GM19455 (cell line): ENCODE data around the gene PIP.
"Not testable (repeated sequence)": the region's sequence is repeated elsewhere in the genome, so short reads cannot be mapped to it uniquely, and the experiment has no call there.

Source experiments
- ATAC-seq: cut with Tn5 transposase; IDR thresholded peaks from one replicate; pipeline ENCODE4 v1.9.1; 2021; ENCODE audit not compliant: unreplicated experiment

PIP gene, protein sequence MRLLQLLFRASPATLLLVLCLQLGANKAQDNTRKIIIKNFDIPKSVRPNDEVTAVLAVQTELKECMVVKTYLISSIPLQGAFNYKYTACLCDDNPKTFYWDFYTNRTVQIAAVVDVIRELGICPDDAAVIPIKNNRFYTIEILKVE

DNA sequence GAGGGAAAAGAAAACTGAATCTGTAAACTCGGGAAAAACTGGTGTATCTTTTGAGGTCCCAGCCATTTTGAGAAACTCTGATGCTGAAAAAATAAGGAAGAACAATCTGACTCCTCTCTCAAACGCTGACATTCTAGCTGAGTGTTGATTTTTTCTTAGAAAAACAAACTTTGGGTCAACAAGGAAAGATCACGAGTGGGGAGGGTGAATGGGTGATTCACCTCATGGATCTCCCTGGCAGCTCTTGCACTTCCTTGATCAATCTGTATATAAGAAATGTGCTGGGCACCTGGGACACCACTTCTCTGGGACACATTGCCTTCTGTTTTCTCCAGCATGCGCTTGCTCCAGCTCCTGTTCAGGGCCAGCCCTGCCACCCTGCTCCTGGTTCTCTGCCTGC is at the start of gene PIP:
PIP (plus strand) TSS at position 297 of the 400 bp plus-strand sequence; CDS start at position 337, 40 bp downstream.
- no peak for ATAC-seq

GRCh38 chr7:143085109-143085508 is 46.8 kb upstream of the PIP start:
- no peak for ATAC-seq

DNA sequence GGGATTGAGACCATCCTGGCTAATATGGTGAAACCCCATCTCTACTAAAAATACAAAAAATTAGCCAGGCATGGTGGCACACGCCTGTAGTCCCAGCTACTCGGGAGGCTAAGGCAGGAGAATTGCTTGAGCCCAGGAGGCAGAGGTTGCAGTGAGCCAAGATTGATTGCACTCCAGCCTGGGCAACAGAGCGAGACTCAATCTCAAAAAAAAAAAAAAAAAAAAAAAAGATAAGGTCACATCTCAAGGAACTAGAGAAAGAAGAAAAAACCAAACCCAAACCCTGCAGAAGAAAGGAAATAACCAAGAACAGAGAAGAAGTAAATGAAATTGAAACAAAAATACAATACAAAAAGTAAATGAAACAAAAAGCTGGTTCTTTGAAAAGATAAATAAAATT is 46.3 kb upstream of the PIP start:
- not testable (repeated sequence) for ATAC-seq

DNA sequence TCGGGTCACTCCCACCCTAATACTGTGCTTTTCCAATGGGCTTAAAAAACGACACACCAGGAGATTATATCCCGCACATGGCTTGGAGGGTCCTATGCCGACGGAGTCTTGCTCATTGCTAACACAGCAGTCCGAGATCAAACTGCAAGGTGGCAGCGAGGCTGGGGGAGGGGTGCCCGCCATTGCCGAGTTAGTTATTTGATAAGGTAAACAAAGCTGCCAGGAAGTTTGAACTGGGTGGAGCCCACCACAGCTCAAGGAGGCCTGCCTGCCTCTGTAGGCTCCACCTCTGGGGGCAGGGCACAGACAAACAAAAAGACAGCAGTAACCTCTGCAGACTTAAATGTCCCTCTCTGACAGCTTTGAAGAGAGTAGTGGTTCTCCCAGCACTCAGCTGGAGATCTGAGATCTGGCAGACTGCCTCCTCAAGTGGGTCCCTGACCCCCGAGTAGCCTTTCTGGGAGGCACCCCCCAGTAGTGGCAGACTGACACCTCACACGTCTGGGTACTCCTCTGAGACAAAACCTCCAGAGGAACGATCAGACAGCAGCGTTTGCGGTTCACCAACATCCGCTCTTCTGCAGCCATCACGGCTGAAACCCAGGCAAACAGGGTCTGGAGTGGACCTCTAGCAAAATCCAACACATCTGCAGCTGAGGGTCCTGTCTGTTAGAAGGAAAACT is 43.2 kb upstream of the PIP start:
- not testable (repeated sequence) for ATAC-seq

- ATAC-seq: no peak
Observed at GRCh38 chr7:143096146-143096545, 35.7 kb upstream of the PIP start.

- ATAC-seq: not testable (repeated sequence)
Observed at GRCh38 chr7:143099579-143099978, 32.3 kb upstream of the PIP start.

DNA sequence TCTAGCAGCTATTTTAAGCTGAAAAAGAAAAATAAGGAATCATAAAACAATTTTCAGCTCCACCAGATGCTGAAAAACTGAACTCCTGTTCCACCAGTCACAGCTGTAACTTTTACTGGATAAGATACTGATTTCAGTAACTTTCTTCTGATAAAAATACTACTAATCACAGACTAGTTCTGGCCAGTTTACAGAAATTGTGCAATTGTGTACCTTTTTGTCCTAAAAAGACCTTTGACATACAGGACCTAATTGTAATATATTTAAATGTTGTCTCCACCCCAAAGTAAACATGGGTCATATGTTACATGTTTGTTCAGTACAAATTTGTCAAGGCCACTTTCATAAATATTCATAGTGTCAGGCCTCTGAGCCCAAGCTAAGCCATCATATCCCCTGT is 27.1 kb upstream of the PIP start:
- no peak for ATAC-seq

DNA sequence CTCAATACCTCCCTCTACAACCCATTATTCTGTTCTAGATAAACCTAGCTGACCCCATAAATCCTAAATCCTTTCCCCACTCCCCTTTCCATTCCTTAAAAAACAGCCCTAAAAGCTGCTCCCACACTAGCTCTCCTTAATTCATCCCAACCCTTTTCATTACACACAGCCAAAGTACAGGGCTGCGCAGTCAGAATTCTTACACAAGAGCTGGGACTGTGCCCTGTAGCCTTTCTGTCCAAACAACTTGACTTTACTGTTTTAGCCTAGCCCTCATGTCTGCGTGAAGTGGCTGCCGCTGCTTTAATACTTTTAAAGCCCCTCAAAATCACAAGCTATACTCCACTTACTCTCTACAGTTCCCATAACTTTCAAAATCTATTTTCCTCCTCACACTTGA is 23.9 kb upstream of the PIP start:
- ATAC-seq: not testable (repeated sequence)

GRCh38 chr7:143117395-143117794 is 14.5 kb upstream of the PIP start:
- ATAC-seq: no peak

DNA sequence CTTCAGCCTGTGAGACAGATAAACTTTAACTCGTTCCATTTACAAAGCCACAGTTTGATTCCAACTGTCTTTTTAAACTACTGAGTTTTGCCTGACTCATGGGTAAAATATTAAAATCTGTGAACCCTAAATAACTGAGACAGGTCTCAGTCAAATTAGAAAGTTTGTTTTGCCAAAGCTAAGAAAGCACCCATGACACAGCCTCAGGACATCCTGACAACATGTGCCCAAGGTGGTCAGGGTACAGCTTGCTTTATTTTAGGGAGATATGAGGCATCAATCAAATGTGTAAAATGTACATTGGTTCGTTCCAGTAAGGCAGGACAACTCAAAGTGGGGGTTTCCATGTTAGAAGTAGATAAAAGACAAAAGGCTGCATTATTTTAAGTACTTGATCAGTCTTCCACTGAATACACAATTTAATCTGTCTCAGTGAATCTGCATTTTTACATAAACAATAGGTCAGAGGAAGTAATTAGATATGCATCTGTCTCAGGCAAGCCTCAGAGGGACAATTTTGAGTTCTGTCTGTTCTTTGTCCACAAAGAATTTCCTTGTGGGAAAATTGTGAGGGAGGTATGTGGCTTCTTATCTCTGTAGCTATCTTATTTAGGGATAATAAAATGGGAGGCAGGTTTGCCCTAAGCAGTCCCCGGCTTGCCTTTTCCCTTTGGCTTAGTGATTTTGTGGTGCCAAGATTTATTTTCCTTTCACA is 11.0 kb upstream of the PIP start:
- no peak for ATAC-seq

GRCh38 chr7:143123326-143123725 is 8.6 kb upstream of the PIP start:
- not testable (repeated sequence) for ATAC-seq

DNA sequence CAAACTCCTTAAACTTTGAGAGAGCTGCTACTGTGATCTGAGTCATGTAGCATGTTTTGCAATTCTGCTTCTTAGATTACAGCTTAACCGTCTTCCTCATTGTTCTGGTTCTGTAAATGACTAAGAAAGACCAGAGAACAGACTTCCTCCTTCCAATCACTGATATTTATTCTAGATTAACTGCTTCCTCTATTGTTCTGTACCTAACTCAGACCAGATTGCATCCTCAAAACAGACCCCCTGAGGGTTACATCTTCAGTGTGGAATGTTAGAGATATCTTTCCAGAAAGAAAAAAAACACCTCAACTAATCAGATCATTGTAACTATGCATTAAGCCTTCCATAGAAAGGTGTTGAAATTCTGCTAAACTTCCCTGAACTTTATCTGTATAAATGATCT is 5.7 kb upstream of the PIP start:
- no peak for ATAC-seq

- ATAC-seq: no peak
Observed at GRCh38 chr7:143129051-143129450, 2.8 kb upstream of the PIP start.

- ATAC-seq: no peak
Observed at GRCh38 chr7:143129477-143129876, 2.4 kb upstream of the PIP start.

DNA sequence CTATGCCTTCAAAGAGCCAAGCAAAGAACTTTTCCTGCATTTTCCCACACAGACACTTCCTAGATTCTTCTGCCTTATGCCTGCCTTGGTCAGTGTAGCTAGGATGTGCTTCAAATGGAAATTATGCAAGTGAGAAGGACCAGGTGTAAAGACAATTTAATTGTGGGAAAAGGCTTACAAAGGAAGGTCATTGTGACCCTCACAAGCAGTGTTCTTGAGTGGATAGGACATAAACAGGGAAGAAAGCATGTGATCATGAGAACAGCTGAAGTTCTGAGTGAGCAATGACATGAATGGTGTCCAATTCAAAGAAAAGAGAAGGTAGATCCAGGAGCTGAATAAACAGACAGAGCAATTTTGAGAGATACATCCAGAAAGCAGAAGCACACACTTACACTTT is 1.3 kb upstream of the PIP start:
- ATAC-seq: no peak

DNA sequence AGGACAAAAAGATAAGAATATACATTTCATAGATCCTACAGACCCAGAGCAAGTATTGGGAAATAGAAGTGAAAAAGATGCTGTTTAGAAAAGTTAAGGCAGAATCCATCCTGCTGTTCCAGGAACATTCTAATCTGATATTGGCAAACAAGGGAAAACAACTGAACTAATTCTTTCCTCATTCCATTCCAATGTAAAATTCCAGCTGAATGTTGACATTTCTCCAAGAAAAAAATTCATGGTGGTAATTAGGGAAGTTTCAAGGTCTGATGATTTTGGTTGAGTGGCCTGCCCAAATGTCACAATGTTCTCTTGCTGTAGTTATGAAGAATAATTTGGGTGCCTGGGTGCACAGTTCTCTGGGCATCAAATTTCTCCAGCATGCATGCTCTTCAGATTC is 15.2 kb downstream of the PIP start:
- no peak for ATAC-seq

DNA sequence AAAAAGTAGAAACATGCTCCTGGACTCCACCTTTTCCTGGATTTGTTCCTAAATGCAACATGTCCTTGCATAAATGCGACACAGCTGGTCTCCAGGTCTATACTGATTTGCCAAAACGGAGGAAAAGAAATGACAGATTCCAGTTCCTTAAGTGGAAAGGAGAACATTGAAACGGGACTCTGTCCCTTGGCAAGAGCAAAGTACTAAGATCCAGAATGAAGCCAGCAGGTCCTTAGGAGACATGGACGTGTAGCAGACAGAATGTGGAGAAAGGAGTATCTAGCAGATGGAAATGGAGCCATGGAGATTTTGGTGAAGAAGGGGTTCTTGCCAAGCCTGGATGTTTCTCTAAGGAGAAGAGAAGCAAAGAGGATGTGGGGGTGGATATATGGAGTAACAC is 16.2 kb downstream of the PIP start:
- no peak for ATAC-seq

- ATAC-seq: no peak
Observed at GRCh38 chr7:143148651-143149050, 16.8 kb downstream of the PIP start.

DNA sequence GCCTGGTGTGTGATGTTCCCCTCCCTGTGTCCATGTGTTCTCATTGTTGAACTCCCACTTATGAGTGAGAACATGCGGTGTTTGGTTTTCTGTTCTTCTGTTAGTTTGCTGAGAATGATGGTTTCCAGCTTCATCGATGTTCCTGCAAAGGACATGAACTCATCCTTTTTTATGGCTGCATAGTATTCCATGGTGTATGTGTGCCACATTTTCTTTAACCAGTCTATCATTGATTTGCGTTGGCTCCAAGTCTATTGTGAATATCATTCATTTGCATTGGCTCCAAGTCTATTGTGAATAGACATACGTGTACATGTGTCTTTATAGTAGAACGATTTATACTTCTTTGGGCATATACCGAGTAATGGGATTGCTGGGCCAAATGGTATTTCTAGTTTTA is 18.8 kb downstream of the PIP start:
- ATAC-seq: not testable (repeated sequence)

GRCh38 chr7:143158617-143159016 is 26.7 kb downstream of the PIP start:
- not testable (repeated sequence) for ATAC-seq

DNA sequence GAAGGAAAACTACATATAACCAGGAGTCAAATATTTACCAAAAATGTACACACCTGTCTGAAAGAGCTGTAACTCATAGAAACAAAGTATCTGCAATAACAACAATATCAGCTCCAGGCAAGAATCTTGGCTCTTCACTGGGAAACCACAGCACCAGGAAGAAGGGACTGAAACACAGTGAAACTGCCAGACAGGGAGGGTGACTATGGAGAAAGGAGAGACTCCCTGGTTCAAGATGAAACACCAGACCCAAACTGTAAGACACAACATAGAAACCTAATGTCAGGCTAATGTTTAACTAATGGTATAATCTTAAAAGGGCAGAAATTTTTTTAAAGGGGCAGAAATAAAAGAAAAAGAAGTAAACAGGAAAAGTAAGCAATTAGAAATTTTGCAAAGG is 39.8 kb downstream of the PIP start:
- no peak for ATAC-seq

GRCh38 chr7:143172354-143172753 is 40.5 kb downstream of the PIP start:
- ATAC-seq: no peak
